ENCODE results near the gene MT3.

Gene MT3

GRCh38 chr16:56589141-56590039 is at the start of gene MT3:
MT3 (plus strand) TSS chr16:56589528; CDS start chr16:56589591, 63 bp downstream.
- no peak for DNase-seq

GRCh38 chr16:56539656-56540055 is 49.7 kb upstream of the MT3 start:
- no peak for DNase-seq

- no peak for DNase-seq
Observed at GRCh38 chr16:56542039-56542438, 47.3 kb upstream of the MT3 start.

- DNase-seq, result peak; percentile 30
Observed at GRCh38 chr16:56547120-56547948, 42.0 kb upstream of the MT3 start.

- DNase-seq, result no peak
Observed at GRCh38 chr16:56547949-56548567, 41.3 kb upstream of the MT3 start.

- no peak for DNase-seq
Observed at GRCh38 chr16:56549161-56549560, 40.2 kb upstream of the MT3 start.

DNA sequence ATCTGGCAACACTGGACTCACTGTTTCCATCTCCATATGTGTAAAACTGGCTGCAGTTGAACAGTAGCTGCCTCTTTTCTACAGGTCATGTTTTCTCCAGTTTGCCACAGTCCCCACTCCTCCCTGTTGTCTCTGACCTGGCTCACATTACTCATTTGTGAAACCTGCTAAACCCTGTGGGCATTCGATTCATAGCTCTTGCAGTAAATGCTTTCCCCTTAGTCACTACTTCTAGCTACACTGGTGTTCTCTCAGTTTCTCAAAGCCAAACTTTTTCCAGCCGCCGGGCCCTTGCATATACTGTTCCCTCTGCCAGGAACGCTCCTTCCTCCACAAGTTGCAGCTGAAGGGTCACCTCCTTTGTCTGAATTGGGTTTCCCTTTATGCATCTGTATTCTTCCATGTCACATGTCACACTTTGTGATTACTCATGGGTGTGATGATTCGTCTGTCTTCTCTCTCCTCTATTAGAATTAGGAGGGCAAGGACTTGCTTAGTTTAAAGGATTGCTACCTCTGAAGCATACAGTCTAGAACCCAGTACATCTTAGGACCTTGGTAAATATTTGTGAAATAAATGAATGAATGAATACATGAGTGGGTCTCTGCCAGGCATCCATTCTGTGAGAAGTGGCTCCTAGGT is 39.5 kb upstream of the MT3 start:
- DNase-seq, result no peak

DNA sequence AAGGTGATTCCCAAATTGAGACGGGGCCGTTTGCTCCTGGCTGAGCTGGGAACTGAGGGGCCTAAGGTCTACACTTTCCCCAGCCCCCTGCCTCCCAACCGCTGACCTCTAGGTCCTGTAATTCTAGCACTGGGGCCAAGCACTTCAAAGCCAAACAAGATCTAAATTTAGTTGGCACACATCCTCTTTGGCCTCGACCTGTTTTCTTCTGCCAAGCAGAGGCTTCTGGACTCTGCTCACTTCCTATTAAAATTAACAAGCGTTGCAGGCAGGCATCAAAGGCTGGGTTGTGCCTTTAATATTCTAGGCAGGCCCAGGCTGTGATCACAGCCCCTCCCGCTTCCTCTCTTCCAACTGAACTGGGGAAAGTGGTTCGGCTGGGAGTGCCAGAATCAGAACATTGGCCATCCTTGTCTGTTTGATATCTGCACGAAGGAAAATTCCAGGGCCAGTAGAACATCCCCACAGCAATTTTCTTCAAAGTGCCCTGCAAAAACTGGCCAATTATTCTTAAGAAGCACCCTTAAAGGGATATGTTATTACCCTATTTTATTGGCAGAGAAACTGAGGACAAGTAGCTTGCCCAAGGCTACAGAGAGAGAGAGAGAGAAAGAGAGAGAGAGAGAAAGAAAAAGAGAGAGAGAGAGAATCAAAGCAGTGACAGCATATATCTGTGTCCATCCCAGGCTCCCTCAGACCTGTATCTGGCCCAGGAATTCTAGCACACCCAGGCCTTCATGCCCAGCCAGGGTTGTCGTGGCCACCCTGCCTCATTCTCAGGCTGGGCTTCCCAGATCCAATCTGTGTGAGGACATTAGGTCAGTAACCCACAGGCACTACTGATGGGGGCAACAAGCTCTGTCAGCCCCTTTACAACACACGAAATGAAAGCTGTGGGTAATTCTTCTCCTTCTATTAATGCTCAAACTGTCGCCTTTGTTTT is 37.3 kb upstream of the MT3 start:
- peak; percentile 79 for DNase-seq

DNA sequence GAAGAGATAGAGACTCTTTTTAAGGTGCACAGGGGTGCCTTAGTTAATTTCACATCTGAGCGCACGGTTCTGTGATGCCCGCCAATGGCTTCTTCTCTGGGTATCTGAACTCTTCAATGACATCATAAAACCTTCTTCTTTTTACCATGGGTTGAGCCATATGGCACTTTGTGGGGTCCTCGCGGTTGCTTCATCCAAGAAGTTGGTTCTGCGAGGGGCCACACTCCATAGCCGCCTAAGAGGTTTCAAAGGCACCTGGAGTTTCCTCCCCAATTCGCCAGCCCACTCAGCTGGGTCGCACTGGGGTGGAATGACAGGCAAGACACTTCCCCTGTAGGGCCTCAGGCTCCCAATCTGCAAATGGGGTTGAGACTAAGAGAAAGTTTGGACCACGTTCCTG is 34.9 kb upstream of the MT3 start:
- DNase-seq, result no peak

GRCh38 chr16:56558024-56558747 is 31.1 kb upstream of the MT3 start:
- DNase-seq, result no peak

DNA sequence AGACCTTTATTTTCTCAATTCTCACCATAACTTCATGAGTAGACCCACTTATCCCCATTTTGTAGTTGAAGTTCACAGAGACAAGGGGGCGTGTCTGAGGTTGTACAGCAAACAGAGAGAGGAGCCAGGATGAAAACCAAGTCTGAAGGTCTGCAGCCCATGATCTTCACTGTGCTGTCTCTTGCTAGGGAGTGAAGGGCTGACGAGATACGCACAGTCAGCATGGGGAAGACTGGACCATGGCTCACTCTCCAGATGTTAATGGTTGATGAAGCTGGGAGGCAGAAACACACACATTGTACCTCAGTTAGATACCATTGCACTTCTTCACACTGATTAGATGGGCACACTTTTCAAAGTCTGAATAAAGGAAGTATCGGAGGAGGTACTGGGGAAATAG is 30.2 kb upstream of the MT3 start:
- no peak for DNase-seq

DNA sequence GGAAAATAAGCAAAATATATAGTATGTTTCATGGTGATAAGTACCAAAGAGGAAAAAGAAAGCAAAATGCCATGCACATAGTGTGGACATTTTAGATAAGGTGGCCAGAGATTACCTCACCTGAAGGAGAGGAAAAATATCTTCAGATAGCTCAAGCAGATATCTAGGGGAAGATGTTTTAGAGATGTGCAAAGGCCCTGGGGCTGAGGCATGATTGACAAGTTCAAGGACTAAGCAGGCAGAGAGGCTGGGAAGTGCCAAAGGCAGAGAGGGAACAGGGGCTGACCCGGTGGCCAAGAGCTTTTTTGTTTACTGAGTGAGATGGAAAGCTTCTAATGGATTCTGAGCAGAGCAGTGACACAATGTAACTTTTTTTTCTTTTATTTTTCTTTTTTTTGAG is 28.9 kb upstream of the MT3 start:
- DNase-seq, result no peak

GRCh38 chr16:56561126-56561525 is 28.2 kb upstream of the MT3 start:
- DNase-seq, result no peak

GRCh38 chr16:56564793-56565477 is 24.4 kb upstream of the MT3 start, which contains the start of gene MT4:
MT4 (plus strand) TSS chr16:56565073; CDS start chr16:56565129, 56 bp downstream.
- DNase-seq, result no peak

DNA sequence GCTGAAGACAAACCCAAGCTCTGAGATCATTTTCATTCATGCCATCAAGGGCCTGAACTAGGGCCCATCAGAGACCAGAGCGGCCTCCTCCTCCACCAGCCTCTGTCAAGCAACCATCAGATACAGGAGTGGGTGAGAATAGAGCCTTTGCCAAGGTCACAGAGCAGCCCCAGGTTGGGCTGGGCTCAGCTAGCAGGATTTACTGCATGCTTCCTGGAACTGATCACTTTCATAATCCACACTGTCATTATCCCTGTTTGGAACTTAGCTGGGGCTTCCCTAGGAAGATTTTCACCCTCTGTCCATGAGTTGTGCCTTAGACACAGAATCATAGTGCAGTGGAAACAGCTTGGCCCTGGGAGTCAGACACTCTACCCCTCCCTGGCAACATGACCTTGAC is 19.4 kb upstream of the MT3 start:
- DNase-seq, result no peak

DNA sequence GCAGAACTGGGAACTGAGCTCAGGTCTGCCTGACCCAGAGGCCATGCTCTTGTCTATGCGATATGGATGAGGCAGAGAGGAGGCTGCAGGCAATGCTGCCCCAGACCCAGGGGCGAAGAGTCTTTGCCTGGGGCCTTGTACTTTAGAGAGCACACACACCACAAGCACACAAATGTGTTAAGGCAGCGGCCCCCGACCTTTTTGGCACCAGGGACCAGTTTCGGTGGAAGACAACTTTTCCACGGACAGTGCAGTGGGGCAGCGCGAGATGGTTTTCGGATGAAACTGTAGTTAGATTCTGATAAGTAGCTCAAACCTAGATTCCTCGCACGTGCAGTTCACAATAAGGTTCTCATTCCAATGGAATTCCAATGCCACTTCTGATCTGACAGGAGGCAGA is 17.8 kb upstream of the MT3 start:
- no peak for DNase-seq

- no peak for DNase-seq
Observed at GRCh38 chr16:56574625-56575024, 14.7 kb upstream of the MT3 start.

DNA sequence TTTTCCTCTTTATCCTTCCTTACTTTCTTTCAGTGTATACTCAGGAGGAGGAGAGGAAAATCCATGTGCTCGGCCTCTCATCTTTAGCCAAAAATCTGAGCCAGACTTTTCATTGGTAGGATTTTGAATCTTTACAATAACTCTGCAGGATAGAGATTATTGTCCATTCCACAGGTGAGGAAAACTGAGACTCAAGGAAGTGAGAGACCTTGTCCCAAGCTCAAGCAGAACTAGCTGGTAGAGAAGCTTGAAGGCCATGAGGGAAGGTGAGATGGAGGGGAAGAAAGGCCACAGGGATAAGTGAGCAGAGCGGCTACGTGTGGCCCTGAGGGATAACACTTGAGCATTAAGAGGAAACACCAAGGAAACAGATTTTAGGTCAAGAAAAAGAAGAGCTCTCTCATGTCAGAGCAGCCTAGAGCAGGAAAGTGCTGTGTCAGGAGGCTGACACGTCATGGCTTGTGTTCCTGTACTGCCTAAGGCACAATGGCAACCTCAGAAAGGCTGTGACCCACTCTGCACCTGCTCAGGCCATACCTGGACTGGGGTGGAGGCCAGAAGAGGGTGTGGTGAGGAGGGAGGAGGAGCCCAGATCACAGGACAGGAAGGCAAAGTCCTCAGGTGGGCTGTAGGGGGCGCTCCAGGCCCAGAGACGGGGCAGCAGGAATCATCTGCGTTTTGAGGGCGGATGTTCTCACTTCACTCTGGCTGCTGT is 12.6 kb upstream of the MT3 start:
- DNase-seq, result peak; percentile 66

- DNase-seq, result no peak
Observed at GRCh38 chr16:56577300-56577625, 12.1 kb upstream of the MT3 start.

All from MV-4-11 (cell line).